ENCODE measurements around the gene NRXN3.

The NRXN3 gene

GRCh38 chr14:78758333-78758732 is 588.2 kb downstream of the NRXN3 start:
- H3K36me3 ChIP-seq (ENCODE audit: control insufficient read depth in 2 of 2, insufficient read depth in 1 of 2, low read length in 2 of 2): no peaks in the 10 kb centered on the region
- CTCF ChIA-PET: interaction anchor here (0.7 to 1.5 kb wide), 5 partner anchors 9 to 59 kb away, joined by 3 read pairs; no protein-coding TSS in a partner anchor
- POLR2A ChIA-PET: no interaction called here
- H3K4me3 ChIP-seq (ENCODE audit: low read depth, low read length): no peak overlapping the region
- no peak overlapping the region for H3K27ac ChIP-seq (ENCODE audit: extremely low read depth, low read depth, low read length)
- H3K9me3 ChIP-seq (ENCODE audit: control insufficient read depth, insufficient read depth, low read depth, low read length): no peaks in the 10 kb centered on the region
- TF ChIP-seq WT1 (tag by site-specific recombination; IDR thresholded peaks at IDR 0.05) (no peak), ZNF654 (tag by site-specific recombination; IDR thresholded peaks at IDR 0.05; ENCODE audit: low read depth) (0 out of 2 replicates have a peak, but pooled peaks have one; percentile 9), ZNF747 (tag by site-specific recombination; IDR thresholded peaks at IDR 0.05) (no peak), ZNF623 (tag by site-specific recombination; IDR thresholded peaks at IDR 0.05) (no peak), ZNF398 (tag by site-specific recombination; IDR thresholded peaks at IDR 0.05) (no peak)
- no peaks in the 10 kb centered on the region for H3K4me1 ChIP-seq (ENCODE audit: control insufficient read depth, insufficient read depth, low read length)

GRCh38 chr14:78762331-78762730 is 592.2 kb downstream of the NRXN3 start:
- Histone ChIP-seq H3K36me3 (ENCODE audit: control insufficient read depth in 2 of 2, insufficient read depth in 1 of 2, low read length in 2 of 2) (no peaks in the 10 kb centered on the region), H3K27ac (ENCODE audit: extremely low read depth, low read depth, low read length) (no peak overlapping the region), H3K4me3 (ENCODE audit: low read depth, low read length) (no peak overlapping the region), H3K4me1 (ENCODE audit: control insufficient read depth, insufficient read depth, low read length) (no peaks in the 10 kb centered on the region), H3K9me3 (ENCODE audit: control insufficient read depth, insufficient read depth, low read depth, low read length) (no peaks in the 10 kb centered on the region)
- ChIA-PET CTCF (no interaction called here), POLR2A (no interaction called here)
- TF ChIP-seq ZNF266 (tag by site-specific recombination; IDR thresholded peaks at IDR 0.05; ENCODE audit: low read depth) (no peak), ZSCAN23 (tag by site-specific recombination; IDR thresholded peaks at IDR 0.05) (no peak), ZNF280C (tag by site-specific recombination; IDR thresholded peaks at IDR 0.05) (no peak), ZSCAN18 (tag by site-specific recombination; IDR thresholded peaks at IDR 0.05) (no peak), ZBTB7A (tag by site-specific recombination; IDR thresholded peaks at IDR 0.05; ENCODE audit: low read depth) (no peak), ZNF112 (tag by site-specific recombination; IDR thresholded peaks at IDR 0.05) (no peak), ZNF138 (tag by site-specific recombination; IDR thresholded peaks at IDR 0.05; ENCODE audit: borderline replicate concordance) (no peak), ZSCAN30 (tag by site-specific recombination; IDR thresholded peaks at IDR 0.05) (no peak), YY2 (tag by site-specific recombination; IDR thresholded peaks at IDR 0.05) (no peak), ZBTB6 (tag by site-specific recombination; IDR thresholded peaks at IDR 0.05) (no peak), ZNF311 (tag by site-specific recombination; IDR thresholded peaks at IDR 0.05; ENCODE audit: borderline replicate concordance) (no peak), ZNF155 (tag by site-specific recombination; IDR thresholded peaks at IDR 0.05) (no peak), ZNF692 (tag by site-specific recombination; IDR thresholded peaks at IDR 0.05) (no peak), ZBTB20 (tag by site-specific recombination; IDR thresholded peaks at IDR 0.05) (no peak), YY1 (tag by site-specific recombination; IDR thresholded peaks at IDR 0.05) (no peak)
- TF ChIP-seq, protein P1, sequence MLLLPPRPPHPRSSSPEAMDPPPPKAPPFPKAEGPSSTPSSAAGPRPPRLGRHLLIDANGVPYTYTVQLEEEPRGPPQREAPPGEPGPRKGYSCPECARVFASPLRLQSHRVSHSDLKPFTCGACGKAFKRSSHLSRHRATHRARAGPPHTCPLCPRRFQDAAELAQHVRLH (tag by site-specific recombination; IDR thresholded peaks at IDR 0.05): no peak
- TF ChIP-seq, protein P2, sequence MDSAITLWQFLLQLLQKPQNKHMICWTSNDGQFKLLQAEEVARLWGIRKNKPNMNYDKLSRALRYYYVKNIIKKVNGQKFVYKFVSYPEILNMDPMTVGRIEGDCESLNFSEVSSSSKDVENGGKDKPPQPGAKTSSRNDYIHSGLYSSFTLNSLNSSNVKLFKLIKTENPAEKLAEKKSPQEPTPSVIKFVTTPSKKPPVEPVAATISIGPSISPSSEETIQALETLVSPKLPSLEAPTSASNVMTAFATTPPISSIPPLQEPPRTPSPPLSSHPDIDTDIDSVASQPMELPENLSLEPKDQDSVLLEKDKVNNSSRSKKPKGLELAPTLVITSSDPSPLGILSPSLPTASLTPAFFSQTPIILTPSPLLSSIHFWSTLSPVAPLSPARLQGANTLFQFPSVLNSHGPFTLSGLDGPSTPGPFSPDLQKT (IDR thresholded peaks at IDR 0.05; ENCODE audit: borderline replicate concordance, low read depth, low read length): no peak
- TF ChIP-seq, protein P3, sequence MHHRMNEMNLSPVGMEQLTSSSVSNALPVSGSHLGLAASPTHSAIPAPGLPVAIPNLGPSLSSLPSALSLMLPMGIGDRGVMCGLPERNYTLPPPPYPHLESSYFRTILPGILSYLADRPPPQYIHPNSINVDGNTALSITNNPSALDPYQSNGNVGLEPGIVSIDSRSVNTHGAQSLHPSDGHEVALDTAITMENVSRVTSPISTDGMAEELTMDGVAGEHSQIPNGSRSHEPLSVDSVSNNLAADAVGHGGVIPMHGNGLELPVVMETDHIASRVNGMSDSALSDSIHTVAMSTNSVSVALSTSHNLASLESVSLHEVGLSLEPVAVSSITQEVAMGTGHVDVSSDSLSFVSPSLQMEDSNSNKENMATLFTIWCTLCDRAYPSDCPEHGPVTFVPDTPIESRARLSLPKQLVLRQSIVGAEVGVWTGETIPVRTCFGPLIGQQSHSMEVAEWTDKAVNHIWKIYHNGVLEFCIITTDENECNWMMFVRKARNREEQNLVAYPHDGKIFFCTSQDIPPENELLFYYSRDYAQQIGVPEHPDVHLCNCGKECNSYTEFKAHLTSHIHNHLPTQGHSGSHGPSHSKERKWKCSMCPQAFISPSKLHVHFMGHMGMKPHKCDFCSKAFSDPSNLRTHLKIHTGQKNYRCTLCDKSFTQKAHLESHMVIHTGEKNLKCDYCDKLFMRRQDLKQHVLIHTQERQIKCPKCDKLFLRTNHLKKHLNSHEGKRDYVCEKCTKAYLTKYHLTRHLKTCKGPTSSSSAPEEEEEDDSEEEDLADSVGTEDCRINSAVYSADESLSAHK (tag by site-specific recombination; IDR thresholded peaks at IDR 0.05): no peak
